BLaER1 (cell line): ENCODE results near the gene MAK.
"Not testable (repeated sequence)": the region's sequence is repeated elsewhere in the genome, so short reads cannot be mapped to it uniquely, and the experiment has no call there.

ENCODE experiments used
- H3K27ac ChIP-seq: shearing (Covaris generic); formaldehyde crosslinking; 2 replicates; pipeline ENCODE4 v1.8.1; 2022
- H3K27me3 ChIP-seq: shearing (Covaris generic); formaldehyde crosslinking; 2 replicates; pipeline ENCODE4 v1.8.1; 2022
- H3K36me3 ChIP-seq: shearing (Covaris generic); formaldehyde crosslinking; 2 replicates; pipeline ENCODE4 v1.8.1; 2022
- H3K4me1 ChIP-seq: shearing (Covaris generic); formaldehyde crosslinking; 2 replicates; pipeline ENCODE4 v1.8.1; 2022
- H3K4me2 ChIP-seq: shearing (Covaris generic); formaldehyde crosslinking; 2 replicates; pipeline ENCODE4 v1.8.1; 2022
- H3K4me3 ChIP-seq: shearing (Covaris generic); formaldehyde crosslinking; 2 replicates; pipeline ENCODE4 v1.8.1; 2022
- H3K9ac ChIP-seq: shearing (Covaris generic); formaldehyde crosslinking; 2 replicates; pipeline ENCODE4 v1.8.1; 2022
- H3K9me3 ChIP-seq: shearing (Covaris generic); formaldehyde crosslinking; 2 replicates; pipeline ENCODE4 v1.8.1; 2022
- H4K20me1 ChIP-seq: shearing (Covaris generic); formaldehyde crosslinking; 2 replicates; pipeline ENCODE4 v1.8.1; 2022
- Cebpa-rat ChIP-seq: shearing (Covaris generic); IDR thresholded peaks from 2 replicates; pipeline ENCODE4 v1.8.1; 2022

MAK gene

DNA sequence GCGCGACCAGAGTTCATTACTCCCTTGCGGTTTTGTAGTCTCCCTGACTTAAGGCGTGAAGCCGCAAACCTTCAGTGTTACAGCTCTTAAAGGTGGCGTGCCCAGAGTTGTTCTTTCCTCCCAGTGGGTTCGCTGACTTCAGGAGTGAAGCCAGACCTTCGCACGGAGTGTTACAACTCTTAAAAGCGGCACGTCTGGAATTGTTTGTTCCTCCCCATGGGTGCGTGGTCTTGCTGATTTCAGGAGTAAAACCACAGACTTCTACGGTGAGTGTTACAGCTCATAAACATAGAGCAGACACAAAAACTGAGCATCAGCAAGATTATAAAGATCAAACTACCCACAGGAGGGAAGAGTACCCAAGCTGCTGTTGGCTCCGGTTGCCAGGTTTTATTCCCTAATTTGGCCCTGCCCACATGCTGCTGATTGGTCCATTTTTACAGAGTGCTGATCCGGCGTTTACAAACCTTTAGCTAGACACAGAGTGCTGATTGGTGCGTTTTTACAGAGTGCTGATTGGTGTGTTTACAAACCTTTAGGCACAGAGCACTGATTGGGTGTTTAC, 105.1 kb downstream of the MAK start:
- H3K27ac ChIP-seq, result no peak overlapping the region
- peaks cover 56% of the 10 kb centered on the region for H3K36me3 ChIP-seq
- peaks cover 3% of the 10 kb centered on the region for H3K4me1 ChIP-seq
- no peaks in the 10 kb centered on the region for H4K20me1 ChIP-seq
- no peak overlapping the region for H3K9ac ChIP-seq
- TF ChIP-seq Cebpa-rat, result no peak
- no peaks in the 10 kb centered on the region for H3K9me3 ChIP-seq
- H3K4me2 ChIP-seq, result no peak overlapping the region
- H3K27me3 ChIP-seq, result no peaks in the 10 kb centered on the region
- no peak overlapping the region for H3K4me3 ChIP-seq

DNA sequence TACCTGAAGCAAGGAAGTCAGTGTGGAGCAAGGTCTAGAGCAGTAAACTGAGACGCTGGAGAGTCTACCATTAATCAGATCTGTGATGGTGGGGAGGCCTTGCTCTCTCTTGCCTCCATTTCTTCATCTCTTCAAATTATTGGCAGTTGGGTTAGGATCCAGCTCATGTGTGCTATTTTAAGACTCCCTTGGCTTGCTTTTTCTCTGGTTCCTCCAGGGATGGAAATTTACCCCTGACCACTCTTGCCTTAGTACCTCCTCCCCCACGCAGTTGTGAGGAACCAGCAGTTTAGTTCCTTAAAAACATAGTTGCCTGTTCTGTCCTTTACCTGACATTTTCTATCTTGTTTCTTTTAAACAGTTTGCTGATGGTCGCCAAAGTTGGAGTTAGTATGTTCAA, 108.1 kb downstream of the MAK start:
- Histone ChIP-seq H3K9me3 (no peaks in the 10 kb centered on the region), H3K36me3 (peaks cover 72% of the 10 kb centered on the region), H3K27ac (no peak overlapping the region), H4K20me1 (no peaks in the 10 kb centered on the region), H3K4me2 (no peak overlapping the region), H3K4me3 (no peak overlapping the region), H3K9ac (no peak overlapping the region), H3K27me3 (no peaks in the 10 kb centered on the region), H3K4me1 (peaks cover 11% of the 10 kb centered on the region)
- no peak for TF ChIP-seq Cebpa-rat

DNA sequence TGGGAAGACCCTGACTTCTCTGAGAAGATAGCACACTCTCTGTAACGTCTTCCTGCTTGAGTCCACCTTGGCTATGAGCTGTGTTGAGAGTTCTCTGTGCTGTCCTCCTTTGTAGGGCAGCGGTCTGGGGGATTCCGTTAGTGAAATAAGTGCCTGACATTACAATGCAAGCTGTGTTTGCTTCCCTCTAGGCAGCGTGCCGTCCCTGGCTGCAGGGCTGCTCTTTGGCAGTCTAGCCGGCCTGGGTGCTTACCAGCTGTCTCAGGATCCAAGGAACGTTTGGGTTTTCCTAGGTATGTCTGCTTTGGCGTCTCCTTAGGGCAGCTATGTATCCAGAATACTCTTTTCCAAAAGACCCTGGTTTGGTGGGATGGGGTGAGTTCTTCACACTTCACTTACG, 112.6 kb downstream of the MAK start:
- TF ChIP-seq Cebpa-rat, result no peak
- no peaks in the 10 kb centered on the region for H3K27me3 ChIP-seq
- H3K4me2 ChIP-seq, result no peak overlapping the region
- H3K9me3 ChIP-seq, result 0 out of 2 replicates have a peak, but pooled peaks cover 6% of the 10 kb centered on the region
- H3K9ac ChIP-seq, result no peak overlapping the region
- peaks cover 46% of the 10 kb centered on the region for H3K36me3 ChIP-seq
- H4K20me1 ChIP-seq, result no peaks in the 10 kb centered on the region
- H3K4me3 ChIP-seq, result no peak overlapping the region
- no peak overlapping the region for H3K27ac ChIP-seq
- H3K4me1 ChIP-seq, result peaks cover 47% of the 10 kb centered on the region

DNA sequence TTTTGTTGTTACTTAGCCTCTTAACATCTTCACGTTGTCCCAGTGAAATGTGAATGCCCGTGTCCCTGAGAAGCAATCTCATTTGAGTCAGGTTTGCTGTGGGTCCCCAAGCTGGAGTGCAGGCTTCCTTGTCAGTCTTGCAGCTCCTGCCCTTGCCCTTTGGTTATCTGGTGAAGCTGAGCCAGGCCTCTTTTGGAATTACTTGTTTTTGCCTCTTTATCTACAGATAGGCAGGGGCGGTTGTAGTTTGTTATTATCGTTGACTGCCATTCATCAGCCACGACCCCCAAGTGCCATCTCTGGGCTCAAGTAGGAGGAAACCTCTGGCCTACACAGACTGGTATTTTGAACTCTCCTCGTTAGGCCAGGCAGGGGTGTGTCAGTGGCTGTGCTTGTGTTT, 113.3 kb downstream of the MAK start:
- H3K9ac ChIP-seq, result no peak overlapping the region
- H3K36me3 ChIP-seq, result peaks cover 39% of the 10 kb centered on the region
- TF ChIP-seq Cebpa-rat, result no peak
- 0 out of 2 replicates have a peak, but pooled peaks cover 6% of the 10 kb centered on the region for H3K9me3 ChIP-seq
- H3K4me3 ChIP-seq, result no peak overlapping the region
- no peaks in the 10 kb centered on the region for H3K27me3 ChIP-seq
- peak overlapping the region; percentile 90; the same call in 1 of the 2 replicates for H3K4me2 ChIP-seq
- H4K20me1 ChIP-seq, result no peaks in the 10 kb centered on the region
- H3K4me1 ChIP-seq, result peaks cover 51% of the 10 kb centered on the region
- H3K27ac ChIP-seq, result no peak overlapping the region

DNA sequence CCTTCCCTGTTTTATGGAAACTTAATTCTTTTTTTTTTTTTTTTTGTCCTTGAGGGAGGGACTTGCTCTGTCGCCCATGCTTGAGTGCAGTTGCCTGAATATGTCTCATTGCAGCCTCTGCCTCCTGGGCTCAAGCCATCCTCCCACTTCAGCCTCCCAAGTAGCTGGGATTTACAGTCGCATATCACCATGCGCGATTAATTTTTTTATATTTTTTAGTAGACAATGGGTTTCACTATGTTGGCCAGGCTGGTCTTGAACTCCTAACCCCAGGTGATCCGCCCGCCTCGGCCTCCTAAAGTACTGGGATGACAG, 114.8 kb downstream of the MAK start:
- Histone ChIP-seq H4K20me1 (no peaks in the 10 kb centered on the region), H3K4me1 (peaks cover 55% of the 10 kb centered on the region), H3K27me3 (no peaks in the 10 kb centered on the region), H3K36me3 (peaks cover 24% of the 10 kb centered on the region; the same call in 1 of the 2 replicates), H3K4me2 (peak overlapping the region; percentile 90), H3K9ac (peak overlapping the region; percentile 85), H3K4me3 (peak overlapping the region; percentile 77), H3K27ac (peak overlapping the region; percentile 79), H3K9me3 (peaks cover 19% of the 10 kb centered on the region)
- TF ChIP-seq Cebpa-rat, result no peak

DNA sequence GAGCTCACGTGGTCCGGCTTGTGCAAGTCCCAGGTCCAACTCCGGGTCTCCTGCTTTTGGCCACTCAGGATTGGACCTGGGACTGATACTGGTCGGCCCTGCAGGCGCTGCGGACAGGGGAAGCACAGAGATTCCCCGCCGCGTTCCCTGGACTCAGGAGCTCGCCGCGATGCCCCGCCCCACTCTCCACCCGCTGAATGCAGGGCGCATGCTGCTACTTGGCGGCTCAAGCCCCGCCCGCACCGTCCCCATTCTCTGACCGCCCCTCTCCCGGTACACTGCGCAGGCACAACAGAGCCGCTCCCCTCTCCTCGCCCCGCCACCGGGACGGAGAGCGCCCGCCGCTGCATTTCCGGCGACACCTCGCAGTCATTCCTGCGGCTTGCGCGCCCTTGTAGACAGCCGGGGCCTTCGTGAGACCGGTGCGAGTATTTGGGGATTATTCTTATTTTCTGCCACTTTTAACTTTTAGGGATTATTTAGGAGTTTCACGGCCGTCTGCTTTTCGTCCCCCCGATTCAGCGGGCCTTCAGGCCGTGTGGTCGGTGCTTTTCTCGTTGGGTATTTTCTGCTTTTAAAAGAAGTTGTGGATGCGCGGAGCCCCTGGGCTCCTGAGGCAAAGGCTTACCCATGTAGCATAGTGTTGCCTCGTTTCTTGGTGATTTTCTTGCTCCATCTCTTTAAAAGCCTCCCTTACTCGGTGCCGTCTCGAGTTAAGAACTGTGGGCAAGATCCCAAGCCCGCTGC, 115.3 kb downstream of the MAK start, which contains the start of gene TMEM14C:
TMEM14C (plus strand) TSS at position 251 of the 747 bp plus-strand sequence. CDS start 1,544 bp downstream, outside the sequence.
- Histone ChIP-seq H3K27ac (peak within 1 kb of the TSS; percentile 79), H3K27me3 (no peaks in the 10 kb centered on the region), H3K9ac (peak within 1 kb of the TSS; percentile 85), H3K4me3 (peak within 1 kb of the TSS; percentile 77), H3K9me3 (peaks cover 25% of the 10 kb centered on the region), H3K36me3 (peaks cover 20% of the 10 kb centered on the region; the same call in 1 of the 2 replicates), H4K20me1 (no peaks in the 10 kb centered on the region), H3K4me2 (peak within 1 kb of the TSS; percentile 90), H3K4me1 (peaks cover 50% of the 10 kb centered on the region)
- TF ChIP-seq Cebpa-rat, result no peak

DNA sequence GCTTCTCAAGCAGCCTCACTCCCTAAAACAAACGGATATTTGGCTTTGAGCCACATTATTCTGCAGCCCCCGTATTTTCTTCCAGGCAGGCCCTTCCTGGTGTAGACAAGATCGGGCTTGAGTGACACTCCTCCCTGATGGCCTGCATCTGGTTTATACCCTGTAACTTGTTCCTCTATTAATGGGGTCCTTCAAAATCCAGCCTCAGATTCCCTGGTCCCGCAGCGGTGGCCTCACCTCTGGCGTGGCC, 115.8 kb downstream of the MAK start:
- no peak for TF ChIP-seq Cebpa-rat
- H3K27ac ChIP-seq, result peak overlapping the region; percentile 79
- H3K4me1 ChIP-seq, result peaks cover 45% of the 10 kb centered on the region
- H3K36me3 ChIP-seq, result peaks cover 20% of the 10 kb centered on the region; the same call in 1 of the 2 replicates
- peak overlapping the region; percentile 85 for H3K9ac ChIP-seq
- H3K9me3 ChIP-seq, result peaks cover 30% of the 10 kb centered on the region
- no peaks in the 10 kb centered on the region for H4K20me1 ChIP-seq
- no peaks in the 10 kb centered on the region for H3K27me3 ChIP-seq
- peak overlapping the region; percentile 90 for H3K4me2 ChIP-seq
- H3K4me3 ChIP-seq, result peak overlapping the region; percentile 77

DNA sequence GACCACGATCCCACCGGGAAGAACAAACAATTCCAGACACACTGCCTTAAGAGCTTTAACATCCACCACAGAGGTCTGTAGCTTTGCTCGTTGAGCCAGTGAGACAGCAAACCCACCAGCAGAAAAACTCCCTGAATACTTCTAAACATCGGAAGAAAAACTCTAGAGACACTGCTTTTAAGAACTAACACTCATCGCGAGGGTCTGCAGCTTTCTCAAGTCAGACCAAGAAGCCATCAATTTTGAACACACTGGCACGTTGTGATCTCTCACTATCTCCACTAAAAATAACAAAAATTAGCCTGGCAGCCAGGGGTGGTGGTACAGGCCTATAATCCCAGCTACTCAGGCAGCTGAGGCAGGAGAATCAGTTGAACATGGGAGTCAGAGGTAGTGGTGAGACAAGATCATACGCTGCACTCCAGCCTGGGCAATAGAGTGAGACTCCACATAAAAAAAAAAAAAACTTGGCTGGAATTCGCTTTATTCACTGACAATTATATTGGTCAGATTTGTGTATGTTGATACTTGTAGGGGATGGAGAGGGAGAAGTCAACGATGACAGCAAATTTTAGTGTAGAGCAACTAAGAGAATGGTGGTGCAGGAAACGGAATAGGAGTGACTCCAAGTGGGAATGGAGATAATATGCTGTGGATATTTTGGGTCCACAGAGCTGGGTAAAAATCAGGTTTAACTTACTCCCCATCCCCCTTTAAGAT, 116.3 kb downstream of the MAK start:
- H3K4me2 ChIP-seq, result peak overlapping the region; percentile 90
- peak overlapping the region; percentile 79; the same call in 1 of the 2 replicates for H3K27ac ChIP-seq
- TF ChIP-seq Cebpa-rat, result no peak
- no peaks in the 10 kb centered on the region for H3K27me3 ChIP-seq
- peaks cover 20% of the 10 kb centered on the region; the same call in 1 of the 2 replicates for H3K36me3 ChIP-seq
- peaks cover 45% of the 10 kb centered on the region for H3K4me1 ChIP-seq
- peak overlapping the region; percentile 77 for H3K4me3 ChIP-seq
- peaks cover 30% of the 10 kb centered on the region for H3K9me3 ChIP-seq
- no peaks in the 10 kb centered on the region for H4K20me1 ChIP-seq
- peak overlapping the region; percentile 85 for H3K9ac ChIP-seq

DNA sequence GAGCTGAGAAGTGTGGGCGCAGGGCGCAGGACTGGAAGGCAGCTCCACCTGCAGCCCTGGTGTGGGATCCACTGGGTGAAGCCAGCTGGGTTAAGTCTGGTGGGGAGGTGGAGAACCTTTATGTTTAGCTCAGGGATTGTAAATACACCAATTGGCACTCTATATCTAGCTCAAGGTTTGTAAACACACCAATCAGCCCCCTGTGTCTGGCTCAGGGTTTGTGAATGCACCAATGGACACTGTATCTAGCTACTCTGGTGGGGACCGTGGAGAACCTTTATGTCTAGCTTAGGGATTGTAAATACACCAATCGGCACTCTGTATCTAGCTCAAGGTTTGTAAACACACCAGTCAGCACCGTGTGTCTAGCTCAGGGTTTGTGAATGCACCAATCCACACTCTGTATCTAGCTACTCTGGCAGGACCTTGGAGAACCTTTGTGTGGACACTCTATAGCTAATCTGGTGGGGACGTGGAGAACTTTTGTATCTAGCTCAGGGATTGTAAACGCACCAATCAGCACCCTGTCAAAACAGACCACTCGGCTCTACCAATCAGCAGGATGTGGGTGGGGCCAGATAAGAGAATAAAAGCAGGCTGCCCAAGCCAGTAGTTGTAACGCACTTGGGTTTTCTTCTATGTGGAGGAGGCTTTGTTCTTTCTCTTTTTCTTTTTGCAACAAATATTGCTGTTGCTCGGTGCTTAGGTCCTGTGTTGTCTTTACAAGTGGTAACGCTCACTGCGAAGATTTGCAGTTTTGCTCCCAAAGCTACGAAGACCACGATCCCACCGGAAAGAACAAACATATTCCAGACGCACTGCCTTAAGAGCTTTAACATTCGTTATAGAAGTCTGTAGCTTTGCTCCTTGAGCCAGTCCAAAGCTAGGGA, 117.1 kb downstream of the MAK start:
- peak overlapping the region; percentile 91 for H3K4me2 ChIP-seq
- H3K9me3 ChIP-seq, result peaks cover 30% of the 10 kb centered on the region
- H3K4me3 ChIP-seq, result peak overlapping the region; percentile 74
- H4K20me1 ChIP-seq, H3K27me3 ChIP-seq: not testable (repeated sequence)
- H3K4me1 ChIP-seq, result peaks cover 45% of the 10 kb centered on the region
- H3K36me3 ChIP-seq, result peaks cover 15% of the 10 kb centered on the region; the same call in 1 of the 2 replicates
- H3K9ac ChIP-seq, result peak overlapping the region; percentile 79
- peak overlapping the region; percentile 81 for H3K27ac ChIP-seq
